Measurements from ENCODE around the gene MYZAP. TPM values are rescaled to one million over a fixed set of nuclear protein-coding genes. Genes with fewer than 3 reads are reported as not detected.
A peak's percentile ranks its signal among the peaks of the same experiment; 100 is the strongest.

MYZAP gene
- total RNA-seq, 1 donor from 2014 or later, result not detected

GRCh38 chr15:57663262-57663661 lies 71.6 kb downstream of the MYZAP start:
- TF ChIP-seq, protein P1, sequence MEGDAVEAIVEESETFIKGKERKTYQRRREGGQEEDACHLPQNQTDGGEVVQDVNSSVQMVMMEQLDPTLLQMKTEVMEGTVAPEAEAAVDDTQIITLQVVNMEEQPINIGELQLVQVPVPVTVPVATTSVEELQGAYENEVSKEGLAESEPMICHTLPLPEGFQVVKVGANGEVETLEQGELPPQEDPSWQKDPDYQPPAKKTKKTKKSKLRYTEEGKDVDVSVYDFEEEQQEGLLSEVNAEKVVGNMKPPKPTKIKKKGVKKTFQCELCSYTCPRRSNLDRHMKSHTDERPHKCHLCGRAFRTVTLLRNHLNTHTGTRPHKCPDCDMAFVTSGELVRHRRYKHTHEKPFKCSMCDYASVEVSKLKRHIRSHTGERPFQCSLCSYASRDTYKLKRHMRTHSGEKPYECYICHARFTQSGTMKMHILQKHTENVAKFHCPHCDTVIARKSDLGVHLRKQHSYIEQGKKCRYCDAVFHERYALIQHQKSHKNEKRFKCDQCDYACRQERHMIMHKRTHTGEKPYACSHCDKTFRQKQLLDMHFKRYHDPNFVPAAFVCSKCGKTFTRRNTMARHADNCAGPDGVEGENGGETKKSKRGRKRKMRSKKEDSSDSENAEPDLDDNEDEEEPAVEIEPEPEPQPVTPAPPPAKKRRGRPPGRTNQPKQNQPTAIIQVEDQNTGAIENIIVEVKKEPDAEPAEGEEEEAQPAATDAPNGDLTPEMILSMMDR (IDR thresholded peaks at IDR 0.05; ENCODE audit: partially characterized antibody, unreplicated experiment), result no peak
- no peaks in the 10 kb centered on the region for H3K27me3 Mint-ChIP-seq (ENCODE audit: unreplicated experiment)
- DNase-seq, result no peak
- H3K27ac Mint-ChIP-seq (ENCODE audit: unreplicated experiment), result no peak overlapping the region
- no peaks in the 10 kb centered on the region for H3K36me3 Mint-ChIP-seq (ENCODE audit: unreplicated experiment)
- no peak overlapping the region for H3K4me3 Mint-ChIP-seq (ENCODE audit: unreplicated experiment)
- no peaks in the 10 kb centered on the region for H3K9me3 Mint-ChIP-seq (ENCODE audit: unreplicated experiment)
- no peaks in the 10 kb centered on the region for H3K4me1 Mint-ChIP-seq (ENCODE audit: low read depth, unreplicated experiment)

DNA sequence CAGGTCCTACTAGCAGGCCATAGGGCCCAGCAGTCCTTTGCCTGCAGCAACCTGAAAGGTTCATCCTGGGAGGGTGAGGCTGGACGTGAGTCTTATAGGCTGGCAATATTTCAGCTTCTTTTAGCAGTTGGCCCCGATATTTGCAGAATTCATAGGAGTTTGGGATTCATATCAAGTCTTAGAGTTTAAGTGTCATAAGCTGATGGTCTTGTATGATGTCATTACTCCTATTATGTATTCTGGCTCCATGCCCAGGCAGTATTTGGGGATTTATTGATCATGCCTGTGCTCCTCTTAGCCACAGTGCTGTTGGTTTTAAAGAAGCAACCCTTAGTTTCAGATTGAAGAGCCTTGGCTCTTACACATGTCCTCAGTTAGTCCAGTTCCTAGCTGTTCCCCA lies 73.5 kb downstream of the MYZAP start:
- H3K9me3 Mint-ChIP-seq (ENCODE audit: unreplicated experiment), result no peaks in the 10 kb centered on the region
- H3K36me3 Mint-ChIP-seq (ENCODE audit: unreplicated experiment), result no peaks in the 10 kb centered on the region
- no peak overlapping the region for H3K27ac Mint-ChIP-seq (ENCODE audit: unreplicated experiment)
- TF ChIP-seq, protein P1 (IDR thresholded peaks at IDR 0.05; ENCODE audit: partially characterized antibody, unreplicated experiment), result no peak
- H3K4me3 Mint-ChIP-seq (ENCODE audit: unreplicated experiment), result no peak overlapping the region
- H3K4me1 Mint-ChIP-seq (ENCODE audit: low read depth, unreplicated experiment), result no peaks in the 10 kb centered on the region
- DNase-seq, result no peak
- no peaks in the 10 kb centered on the region for H3K27me3 Mint-ChIP-seq (ENCODE audit: unreplicated experiment)

- TF ChIP-seq, protein P1 (IDR thresholded peaks at IDR 0.05; ENCODE audit: partially characterized antibody, unreplicated experiment), result no peak
- H3K4me1 Mint-ChIP-seq (ENCODE audit: low read depth, unreplicated experiment), result no peaks in the 10 kb centered on the region
Observed at GRCh38 chr15:57665939-57666338, 74.2 kb downstream of the MYZAP start.

GRCh38 chr15:57667171-57667849 lies 75.6 kb downstream of the MYZAP start:
- TF ChIP-seq, protein P1 (IDR thresholded peaks at IDR 0.05; ENCODE audit: partially characterized antibody, unreplicated experiment), result peak; percentile 23
- no peak overlapping the region for H3K27ac Mint-ChIP-seq (ENCODE audit: unreplicated experiment)
- no peak for DNase-seq
- H3K27me3 Mint-ChIP-seq (ENCODE audit: unreplicated experiment), result no peaks in the 10 kb centered on the region
- no peaks in the 10 kb centered on the region for H3K4me1 Mint-ChIP-seq (ENCODE audit: low read depth, unreplicated experiment)
- H3K36me3 Mint-ChIP-seq (ENCODE audit: unreplicated experiment), result no peaks in the 10 kb centered on the region
- H3K4me3 Mint-ChIP-seq (ENCODE audit: unreplicated experiment), result no peak overlapping the region
- no peaks in the 10 kb centered on the region for H3K9me3 Mint-ChIP-seq (ENCODE audit: unreplicated experiment)

More at GRCh38 chr15:57665939-57666338, 74.2 kb downstream of the MYZAP start:
- Mint-ChIP-seq H3K27me3 (ENCODE audit: unreplicated experiment) (no peaks in the 10 kb centered on the region), H3K9me3 (ENCODE audit: unreplicated experiment) (no peaks in the 10 kb centered on the region), H3K27ac (ENCODE audit: unreplicated experiment) (no peak overlapping the region), H3K4me3 (ENCODE audit: unreplicated experiment) (no peak overlapping the region), H3K36me3 (ENCODE audit: unreplicated experiment) (no peaks in the 10 kb centered on the region)
- DNase-seq, result no peak

GRCh38 chr15:57668016-57668415 lies 76.3 kb downstream of the MYZAP start:
- Mint-ChIP-seq H3K27ac (ENCODE audit: unreplicated experiment) (no peak overlapping the region), H3K36me3 (ENCODE audit: unreplicated experiment) (no peaks in the 10 kb centered on the region), H3K4me3 (ENCODE audit: unreplicated experiment) (no peak overlapping the region), H3K27me3 (ENCODE audit: unreplicated experiment) (no peaks in the 10 kb centered on the region), H3K4me1 (ENCODE audit: low read depth, unreplicated experiment) (no peaks in the 10 kb centered on the region), H3K9me3 (ENCODE audit: unreplicated experiment) (no peaks in the 10 kb centered on the region)
- no peak for DNase-seq
- TF ChIP-seq, protein P1 (IDR thresholded peaks at IDR 0.05; ENCODE audit: partially characterized antibody, unreplicated experiment), result no peak
